ENCODE results near the gene CLEC16A.

Gene CLEC16A

DNA sequence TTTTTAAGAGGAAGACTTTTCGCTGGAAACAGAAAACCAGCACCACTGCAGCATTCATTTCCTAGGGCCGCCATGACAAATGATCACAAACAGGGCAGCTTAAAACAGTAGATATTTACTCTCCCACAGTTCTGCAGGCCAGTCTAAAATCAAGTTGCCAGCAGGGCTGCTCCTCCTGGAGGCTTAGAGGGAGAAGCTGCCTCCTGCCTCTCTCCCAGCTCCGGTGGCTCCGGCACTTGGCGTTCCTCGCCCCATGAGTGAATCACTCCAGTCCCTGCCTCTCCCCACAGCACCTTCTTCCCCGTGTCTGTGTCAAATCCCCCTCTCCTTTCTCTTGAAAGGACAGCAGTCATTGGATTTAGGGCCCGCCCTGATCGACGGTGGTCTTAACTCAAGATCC lies 239.6 kb downstream of the CLEC16A start:
- DNase-seq: no peak

DNA sequence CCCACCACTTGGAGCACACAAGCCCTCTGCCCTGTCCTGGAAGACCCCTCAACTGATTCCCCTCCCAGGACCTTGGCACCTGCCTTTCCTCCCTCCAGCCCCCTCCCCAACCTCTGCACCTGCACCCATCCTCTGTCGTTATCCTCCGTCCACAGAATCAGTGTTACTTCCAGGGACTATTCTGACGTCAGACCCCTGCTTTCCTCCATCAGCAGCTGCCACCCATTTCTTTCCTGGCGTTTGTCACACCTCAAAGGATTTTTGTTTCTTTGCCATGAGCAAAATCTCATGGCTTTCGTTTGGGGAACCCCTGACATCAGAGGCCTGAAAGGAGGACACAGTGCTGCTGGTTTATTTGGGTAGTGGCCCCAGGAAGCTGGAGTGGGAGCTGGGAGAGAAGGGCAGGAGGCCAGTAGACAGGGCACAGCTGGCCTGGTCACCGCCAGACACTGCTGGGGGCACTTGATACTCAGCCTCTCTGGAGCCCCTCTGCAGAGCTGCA lies 243.2 kb downstream of the CLEC16A start:
- DNase-seq: no peak

DNA sequence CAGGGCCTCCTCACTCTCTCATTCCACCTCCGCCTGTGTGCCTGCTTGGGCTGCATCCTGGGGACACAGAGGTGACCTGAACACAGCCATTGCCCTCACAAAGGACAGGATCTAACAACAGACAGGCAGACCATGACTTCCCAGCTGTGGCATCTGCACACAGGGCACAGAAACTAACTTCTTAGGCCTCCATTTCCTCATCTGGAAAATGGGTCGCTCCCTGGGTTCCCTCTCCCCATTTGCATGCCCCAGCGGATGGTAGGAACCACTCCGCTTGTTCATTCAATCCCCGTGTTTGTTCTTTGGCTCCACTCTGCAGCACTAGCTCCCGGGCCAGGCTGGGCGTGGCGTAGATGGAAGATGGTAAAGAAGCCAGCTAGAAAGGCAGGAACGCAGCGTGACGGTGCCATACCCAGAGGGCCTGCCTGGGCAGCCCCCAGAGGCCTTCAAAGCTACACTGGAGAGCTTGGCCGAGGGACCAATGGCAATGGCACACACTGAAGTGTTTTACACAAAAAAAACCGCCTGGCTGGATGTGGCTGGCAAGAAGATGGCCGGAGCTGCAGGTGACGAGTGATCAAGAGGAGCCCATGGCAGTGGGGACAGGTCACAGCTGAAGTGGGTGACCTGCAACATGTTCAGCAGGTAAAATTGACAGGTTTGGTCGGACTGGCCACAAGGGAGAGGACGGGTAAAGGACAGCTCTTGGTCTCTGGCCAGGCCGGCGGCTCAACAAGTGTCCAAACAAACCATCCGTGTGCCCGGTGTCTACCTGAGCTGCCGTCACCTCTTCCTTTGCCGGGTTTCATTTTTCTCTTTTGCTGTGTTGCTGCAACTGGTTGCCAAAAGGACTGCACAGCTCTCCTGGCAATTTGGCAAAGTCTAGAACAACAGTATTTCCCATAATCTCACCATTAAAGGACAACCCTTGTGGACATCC lies 244.7 kb downstream of the CLEC16A start:
- DNase-seq: no peak

DNA sequence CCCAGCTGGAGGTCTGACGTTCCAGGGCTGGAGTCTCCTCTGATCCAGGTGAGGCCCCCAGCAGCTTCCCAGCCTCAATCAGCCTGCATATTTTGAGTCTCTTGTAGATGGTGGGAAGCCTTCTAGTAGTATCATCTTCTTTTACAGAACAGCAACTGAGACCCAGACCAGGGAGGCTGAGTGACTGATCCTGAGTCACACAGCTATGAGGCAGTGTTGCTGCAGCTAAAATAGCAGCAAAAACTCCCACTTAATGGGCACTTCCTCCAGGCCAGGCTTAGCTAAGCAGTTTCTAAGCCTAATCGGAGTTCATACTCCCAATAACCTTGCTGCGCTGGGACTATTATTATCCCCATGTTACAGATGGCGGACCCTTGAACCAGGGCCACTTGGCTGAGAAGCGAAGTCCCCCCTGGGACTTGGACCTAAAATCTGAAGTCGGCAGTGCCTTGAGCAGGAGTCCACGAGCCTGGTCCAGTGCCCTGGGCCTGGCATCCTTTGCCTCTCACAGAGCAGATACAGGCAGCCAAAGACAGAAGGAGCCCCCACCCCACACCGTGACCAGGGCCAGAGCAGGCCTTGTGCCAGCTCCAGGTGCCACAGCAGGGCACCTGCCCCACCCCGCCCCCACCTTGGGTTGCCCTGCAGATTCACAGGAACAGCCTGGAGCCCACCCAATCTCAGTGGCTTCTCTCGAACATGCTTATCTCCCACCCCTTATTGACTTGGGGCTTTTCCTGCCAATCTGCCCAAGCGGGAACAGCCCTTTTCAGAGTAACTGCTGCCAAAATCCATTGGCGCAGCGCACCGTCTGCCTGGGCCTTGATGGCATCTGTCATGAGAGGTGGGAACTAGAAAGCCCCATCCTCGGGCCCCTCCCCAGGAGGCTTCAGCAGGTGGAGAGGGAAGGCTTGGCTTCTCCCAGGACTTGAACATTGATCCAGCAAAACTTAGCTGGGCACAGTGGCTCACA lies 246.5 kb downstream of the CLEC16A start:
- DNase-seq: peak; percentile 18

DNA sequence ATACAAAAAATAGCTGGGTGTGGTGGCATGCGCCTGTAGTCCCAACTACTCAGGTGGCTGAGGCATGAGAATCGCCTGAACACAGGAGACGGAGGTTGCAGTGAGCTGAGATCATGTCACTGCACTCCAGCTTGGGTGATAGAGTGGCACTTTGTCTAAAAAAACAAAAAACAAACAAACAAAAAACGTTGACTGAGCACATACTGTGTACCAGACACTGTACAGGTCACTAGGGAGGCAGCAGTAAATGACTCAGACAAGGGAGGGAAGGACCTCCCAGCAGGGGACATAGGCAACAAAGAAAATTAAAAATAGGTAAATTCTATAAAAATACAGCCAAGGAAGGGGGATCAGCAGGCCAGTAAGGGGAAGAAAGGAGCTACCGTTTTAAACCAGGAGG lies 247.3 kb downstream of the CLEC16A start:
- DNase-seq: no peak

DNA sequence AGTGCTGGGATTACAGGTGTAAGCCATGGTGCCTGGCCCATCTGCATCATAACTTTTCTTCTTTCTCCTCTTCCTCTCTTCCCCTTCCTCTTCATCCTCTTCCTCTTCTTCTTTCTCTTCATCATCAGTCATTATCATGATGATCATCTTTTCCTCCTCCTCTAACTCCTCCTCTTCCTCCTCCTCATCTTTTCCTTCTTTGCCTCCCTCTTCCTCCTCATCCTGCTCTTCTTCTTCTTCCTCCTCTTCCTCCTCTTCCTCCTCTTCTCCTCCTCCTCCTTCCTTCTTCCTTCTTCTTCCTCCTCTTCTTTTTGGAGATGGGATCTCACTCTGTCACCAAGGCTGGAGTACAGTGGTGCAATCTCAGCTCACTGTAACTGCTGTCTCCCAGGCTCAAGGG lies 249.1 kb downstream of the CLEC16A start:
- no peak for DNase-seq

DNA sequence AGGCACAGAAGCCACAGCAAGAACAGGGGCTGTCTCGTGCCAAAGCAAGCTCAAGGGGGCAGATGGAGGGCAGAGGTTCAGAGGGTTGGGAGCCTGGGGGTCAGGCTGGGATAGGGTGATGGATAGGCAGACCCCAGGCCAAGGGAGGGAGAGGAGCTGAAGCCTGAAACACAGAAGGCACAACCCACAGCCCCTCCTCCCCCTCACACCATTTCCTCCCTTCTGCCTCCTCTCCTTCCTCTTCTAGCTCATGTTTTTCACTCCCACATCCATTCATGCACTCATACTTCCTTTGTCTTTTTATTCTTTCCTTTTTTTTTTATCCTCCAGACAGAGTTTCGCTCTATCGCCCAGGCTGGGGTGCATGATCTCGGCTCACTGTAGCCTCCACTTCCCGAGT lies 250.5 kb downstream of the CLEC16A start:
- no peak for DNase-seq

DNA sequence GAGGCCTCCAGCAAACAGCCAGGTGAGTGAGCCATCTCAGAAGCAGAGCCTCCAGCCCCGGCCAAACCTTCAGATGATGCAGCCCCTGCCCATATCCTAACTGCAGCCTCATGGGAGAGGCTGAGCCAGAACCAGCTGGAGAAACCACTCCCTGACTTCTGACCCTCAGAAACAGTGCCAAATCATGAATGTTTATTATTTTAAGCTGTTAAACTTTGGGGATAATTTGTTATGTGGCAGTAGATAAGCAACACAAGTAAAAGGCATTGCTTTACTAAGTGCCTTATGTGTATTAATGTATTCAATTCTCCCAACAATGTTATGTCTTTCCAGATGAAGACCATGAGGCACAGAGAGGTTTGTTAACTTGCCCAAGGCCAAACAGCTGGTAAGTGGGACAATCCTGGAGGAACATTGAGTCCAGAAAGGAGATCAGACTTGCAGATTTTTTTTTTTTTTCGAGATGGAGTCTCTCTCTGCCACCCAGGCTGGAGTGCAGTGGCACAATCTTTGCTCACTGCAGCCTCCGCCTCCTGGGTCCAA lies 252.0 kb downstream of the CLEC16A start:
- DNase-seq: no peak

DNA sequence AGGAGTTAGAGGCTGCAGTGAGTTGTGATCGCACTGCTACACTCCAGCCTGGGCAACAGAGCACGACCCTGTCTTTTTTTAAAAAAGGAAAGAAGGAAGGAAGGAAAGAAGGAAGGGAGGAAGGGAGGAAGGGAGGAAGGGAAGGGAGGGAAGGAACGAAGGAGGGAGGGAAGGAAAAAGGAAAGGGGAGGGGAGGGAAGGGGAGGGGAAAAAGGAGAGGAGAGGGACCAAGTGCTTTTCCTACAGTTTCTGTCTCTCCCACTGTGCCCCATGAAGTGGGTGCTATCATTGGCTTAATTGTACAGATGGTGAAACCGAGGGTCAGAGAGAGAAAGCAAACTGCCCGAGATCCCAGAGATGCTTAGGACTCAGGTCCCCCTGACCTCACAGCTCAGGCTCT lies 254.0 kb downstream of the CLEC16A start:
- no peak for DNase-seq

DNA sequence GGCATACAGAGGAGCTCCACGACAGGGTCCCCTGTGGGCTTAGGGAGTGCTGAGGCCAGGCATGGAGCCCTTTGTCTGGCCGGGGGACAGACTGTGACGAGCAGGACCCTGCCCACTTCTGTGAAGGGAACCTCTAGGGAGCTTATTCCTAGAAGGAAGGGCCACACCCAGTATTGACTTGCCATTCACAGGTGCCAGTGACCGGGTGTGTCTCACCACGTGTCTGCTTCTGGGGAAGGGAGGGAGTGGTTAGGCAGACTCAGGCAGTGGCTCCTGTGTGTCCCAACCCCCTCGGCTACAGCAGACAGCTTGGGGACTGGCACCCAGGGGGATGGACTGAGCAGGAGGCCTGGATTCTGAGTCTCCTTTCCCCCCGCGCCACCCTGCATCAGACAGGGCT lies 254.5 kb downstream of the CLEC16A start:
- DNase-seq: no peak

DNA sequence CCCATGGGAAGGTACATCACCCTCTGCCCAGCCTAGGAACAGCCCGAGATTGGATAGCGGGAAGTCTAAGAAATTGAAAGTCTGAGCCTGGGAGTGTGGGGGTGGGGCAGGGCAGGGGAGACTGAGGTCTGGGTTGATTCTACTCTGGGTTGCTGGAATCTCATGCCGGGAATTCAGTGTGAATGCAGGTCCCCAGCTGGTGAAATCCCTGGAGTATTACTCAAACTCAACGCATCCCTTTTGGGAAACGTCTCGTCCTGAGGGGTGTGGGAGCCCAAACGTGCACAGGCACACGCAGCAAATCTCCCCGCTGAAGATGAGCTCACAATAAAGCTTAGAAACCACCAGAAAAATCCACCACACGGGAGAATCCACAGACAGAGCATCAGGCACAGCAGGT lies 256.2 kb downstream of the CLEC16A start:
- DNase-seq: no peak

DNA sequence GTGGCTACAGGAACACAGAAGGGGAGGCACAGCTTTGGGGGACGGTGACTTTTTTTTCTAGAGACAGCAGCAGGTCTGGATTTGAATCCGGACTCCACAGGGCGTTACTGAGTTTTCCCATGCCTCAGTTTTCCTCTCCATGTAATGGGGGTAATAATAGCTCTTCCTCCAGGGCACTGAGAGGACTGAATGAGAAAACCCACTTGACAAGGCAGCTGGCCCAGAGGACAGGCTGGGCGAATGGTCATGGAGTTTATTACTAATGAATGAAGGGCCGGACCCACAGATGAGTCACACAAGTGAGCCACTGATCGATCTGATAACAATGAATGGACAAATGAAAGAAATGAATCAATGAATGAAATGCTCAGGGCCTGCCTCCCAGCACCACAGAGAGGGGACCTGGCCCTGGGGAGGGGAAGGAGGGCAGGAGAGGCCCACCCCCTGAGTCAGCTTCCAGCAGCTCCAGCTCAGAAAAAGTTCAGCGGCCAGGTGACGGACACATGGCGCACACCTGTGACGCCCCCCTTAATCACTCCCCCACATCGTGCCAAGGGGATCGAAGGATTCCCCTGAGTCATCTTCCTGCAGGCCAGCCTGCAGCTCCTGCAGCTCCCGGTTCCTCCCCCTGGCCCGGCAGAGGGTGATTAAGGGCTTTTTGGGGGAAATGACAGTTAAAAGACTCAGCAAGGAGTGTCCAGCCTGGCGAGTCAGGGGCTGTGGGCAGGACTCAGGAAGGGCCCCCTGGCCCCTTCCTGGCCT lies 257.3 kb downstream of the CLEC16A start:
- DNase-seq: no peak

DNA sequence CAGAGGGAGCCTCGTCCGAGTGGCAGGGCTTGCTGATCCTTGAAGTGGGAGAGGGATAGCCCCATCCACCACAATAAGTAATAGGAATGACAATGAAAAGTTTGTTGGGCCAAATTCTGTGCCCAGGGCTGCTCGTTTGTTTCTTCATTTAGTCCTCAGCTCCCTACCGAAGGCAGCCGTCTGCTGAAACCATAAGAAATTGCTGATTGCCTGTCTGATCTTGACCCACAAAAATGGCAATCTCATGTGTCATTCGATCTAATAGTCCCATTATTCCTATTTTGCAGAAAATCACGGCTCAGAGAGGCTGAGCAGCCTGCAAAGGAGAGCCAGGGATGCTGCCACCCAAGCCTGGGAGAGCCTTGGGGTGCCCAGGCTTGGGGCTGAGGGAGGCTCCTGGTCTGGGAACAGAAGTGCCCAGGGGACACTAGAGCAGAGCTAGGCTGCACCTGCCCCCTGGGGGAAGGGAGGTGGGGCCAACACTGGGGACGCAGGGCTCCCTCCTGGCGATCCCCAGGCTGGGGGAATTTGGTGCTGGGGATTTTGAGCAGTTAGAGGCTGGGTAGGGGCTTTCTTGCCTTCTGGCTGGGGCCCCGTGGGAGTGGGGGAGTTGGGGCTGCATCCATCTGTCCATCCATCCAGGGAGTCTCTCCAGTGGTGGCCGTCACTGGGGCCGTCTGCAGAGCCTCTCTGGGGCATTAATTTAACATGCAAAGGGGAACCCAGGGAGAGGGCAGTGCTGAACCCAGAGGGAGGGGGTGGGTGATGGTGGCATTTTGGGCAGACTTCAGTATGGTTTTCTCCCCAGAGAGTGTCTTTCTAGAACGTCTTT lies 258.1 kb downstream of the CLEC16A start:
- DNase-seq: no peak

DNA sequence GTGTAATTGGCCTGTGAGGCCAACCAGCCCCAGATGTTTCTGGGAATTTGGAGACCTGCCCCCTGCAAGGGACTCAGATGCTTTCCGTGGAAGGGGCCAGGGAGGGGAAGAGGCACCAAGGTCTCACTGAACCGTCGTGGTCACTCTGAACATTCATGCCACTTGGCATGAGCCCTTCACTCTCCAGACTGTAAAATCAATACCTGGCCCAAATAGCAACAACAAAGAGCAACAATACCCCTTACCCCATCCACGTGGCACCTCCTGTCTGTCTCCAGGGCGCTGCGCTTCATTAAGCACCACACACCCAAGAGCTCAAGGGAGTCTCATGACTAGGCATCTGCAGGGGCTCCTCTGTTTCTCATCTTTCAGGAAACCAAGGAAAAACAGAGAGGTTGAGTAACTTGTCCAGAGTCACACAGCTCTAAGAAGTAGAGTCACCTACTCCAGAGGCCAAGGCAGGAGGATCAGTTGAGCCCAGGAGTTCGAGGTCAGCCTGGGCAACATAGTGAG lies 258.8 kb downstream of the CLEC16A start:
- DNase-seq: no peak

DNA sequence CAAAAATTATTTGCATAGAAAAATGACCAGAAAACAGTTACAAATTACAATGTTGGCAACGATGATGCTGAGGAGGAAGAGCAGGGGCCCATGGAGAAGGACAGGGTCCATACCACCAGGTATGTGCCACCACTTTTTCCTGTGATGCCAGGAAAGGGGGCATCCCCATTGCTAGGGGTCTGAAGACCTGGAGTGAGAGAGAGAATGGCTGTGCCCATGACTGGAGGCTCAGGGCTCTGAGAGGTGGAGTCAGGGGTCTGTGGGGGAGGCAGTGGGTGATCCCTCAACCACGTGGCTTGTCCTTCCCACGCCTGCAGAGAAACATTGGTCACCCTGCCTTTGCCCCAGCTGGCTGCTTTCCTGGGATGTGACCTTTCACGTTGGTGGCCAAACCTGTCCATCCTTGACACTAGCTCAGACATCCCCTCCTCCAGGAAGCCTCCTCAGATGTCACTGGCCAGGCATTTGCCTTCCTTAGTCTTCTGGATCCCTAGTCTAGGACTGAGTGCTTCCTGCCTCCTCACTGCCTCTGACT lies 260.2 kb downstream of the CLEC16A start:
- no peak for DNase-seq

DNA sequence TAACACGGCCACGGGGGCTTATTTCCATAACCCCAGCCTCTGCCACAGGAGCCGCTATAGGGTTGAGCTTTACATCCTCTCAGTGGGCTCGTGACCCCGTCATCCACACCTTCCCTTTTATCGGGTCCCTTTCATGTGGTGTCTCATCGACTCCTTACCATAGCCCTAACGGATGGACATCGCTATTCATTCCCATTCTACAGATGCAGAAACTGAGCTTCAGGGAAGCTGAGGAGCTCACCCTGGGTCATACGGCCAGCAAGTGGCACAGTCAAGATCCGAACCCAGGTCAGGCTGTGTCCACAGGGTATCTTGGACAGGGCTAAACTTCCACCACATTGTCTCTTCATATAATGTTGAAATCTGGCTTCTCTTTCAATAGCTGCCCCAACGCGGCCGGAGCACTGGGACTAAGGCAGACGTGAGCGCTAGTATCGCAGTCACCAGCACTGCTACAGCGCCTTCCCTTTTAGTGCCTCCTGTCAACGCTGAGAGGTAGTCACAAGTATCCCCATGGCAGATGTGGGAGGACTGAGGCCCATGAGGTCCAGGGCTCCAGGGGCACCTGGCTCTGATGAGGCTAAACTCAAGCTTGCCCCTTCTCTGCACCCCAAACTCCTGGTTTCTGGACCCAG lies 260.8 kb downstream of the CLEC16A start:
- no peak for DNase-seq

DNA sequence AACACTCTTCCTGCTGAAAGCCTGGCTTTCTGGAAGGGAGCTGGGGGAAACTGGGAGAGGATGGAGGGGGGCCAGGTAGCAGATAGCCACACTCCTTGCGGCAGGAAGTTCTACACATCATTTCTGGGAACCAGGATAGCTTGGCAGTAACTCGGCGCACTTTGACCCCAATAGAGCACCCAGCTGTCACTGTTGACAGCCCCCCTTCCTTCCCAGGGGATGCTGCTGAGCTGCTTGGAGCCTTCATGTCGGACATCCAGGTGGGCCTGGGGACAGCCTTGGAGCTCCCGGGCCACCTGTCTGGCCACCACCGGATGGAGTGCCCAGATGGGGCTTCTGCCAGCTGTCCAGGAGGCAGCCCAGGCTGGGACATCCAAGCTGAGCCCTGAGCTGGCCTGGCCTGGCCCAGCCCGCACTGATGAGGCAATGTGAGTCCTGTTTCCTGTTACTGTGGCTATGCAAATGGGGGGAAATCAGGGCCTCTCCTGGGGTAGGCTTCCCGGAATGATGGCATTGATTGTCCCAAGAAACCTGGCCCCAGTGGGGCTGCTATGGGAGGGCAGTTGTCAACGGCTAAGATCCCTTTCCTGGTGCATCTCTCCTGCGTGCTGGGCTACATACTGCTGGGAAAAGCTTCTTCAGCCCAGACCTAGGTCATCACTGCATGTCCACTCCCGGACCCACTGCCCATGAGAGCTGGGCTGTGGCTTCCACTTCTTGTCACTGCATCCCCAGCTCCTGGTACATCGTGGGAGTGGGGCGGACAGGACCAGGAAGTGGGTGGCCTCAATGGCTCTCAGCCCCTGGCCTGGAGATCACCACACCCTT lies 261.6 kb downstream of the CLEC16A start:
- no peak for DNase-seq

DNA sequence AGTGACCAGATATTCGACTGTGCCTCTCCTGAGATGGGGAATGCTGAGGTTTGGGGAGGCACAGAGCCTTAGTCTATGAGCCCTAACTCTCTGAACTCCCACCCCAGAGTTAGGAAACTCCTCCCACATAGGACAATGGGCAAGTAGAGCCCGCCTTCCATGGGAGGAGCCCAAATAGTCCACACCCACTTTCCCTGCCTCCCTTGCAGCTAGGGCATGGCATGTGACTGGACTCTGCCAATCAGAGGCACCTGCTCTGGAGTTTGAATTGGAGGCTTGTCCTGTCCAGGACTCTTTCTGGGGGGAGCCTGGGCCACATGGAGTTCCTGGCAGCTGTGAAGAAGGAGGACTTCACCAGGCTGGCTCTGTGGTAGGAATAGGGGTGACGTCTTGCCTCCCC lies 263.3 kb downstream of the CLEC16A start:
- peak; percentile 21 for DNase-seq

DNA sequence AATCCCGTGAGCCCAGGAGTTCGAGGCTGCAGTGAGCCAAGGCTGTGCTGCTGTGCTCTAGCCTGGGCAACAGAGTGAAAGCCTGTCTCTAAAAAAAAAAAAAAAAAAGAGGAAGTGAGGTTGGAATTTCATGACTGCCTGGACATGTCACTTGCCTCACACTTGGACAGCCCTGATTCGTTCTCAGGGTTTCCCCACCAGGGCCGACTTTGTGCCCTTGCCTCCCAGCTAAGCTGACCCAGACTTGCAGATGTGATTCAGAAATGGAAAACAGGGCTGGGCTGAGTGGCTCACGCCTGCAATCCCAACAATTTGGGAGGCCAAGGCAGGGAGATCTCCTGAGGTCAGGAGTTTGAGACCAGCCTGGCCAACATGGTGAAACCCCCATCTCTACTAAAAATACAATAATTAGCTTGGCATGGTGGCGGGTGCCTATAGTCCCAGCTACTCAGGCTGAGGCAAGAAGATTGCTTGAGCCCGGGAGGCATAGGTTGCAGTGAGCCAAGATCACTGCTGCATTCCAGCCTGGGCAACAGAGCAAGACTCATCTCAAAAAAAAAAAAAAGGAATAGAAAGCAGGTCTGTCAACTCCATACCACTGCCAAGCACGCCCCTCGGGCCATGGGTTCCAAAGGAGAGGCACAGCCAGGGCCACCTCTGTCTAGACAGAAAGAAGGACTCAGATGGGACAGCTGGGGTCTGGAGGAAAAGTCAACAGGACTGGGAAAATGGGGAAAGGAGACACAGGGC lies 264.7 kb downstream of the CLEC16A start:
- DNase-seq: no peak
